Gastrocnemius medialis (tissue), 4 donors: ENCODE data around the gene GRIK4. TPM values are rescaled to one million over a fixed set of nuclear protein-coding genes. Genes with fewer than 3 reads are reported as not detected.

Experiments
- ATAC-seq, 2 donors: fragments of 150-250 bp; one replicate each; pipeline ENCODE4 v1.9.1; 2016
- DNase-seq, 2 donors: peaks; one replicate each; pipeline ENCODE4 v3.0.0-alpha.2; 2019
- H3K27ac ChIP-seq, 4 donors: fragments of 200-600 bp; sonication (generic); 1 replicate in 1 of 4; 2 replicates in 3 of 4; pipeline ENCODE4 v1.5.1; 2016 to 2018; ENCODE audit warnings: mild to moderate bottlenecking in 2 of 4, moderate library complexity in 1 of 4
- H3K27me3 ChIP-seq, 3 donors: fragments of 200-600 bp; sonication (generic) in 2 of 3; 1 replicate in 1 of 3; 2 replicates in 2 of 3; pipeline versions ENCODE4 v1.5.1 to v1.6.0; 2016 to 2019; ENCODE audit warnings: mild to moderate bottlenecking in 1 of 3, moderate library complexity in 1 of 3
- H3K36me3 ChIP-seq, 2 donors: fragments of 200-600 bp; sonication (generic) in 1 of 2; one replicate each; pipeline ENCODE4 v1.5.1; 2017 to 2018
- H3K4me1 ChIP-seq, 2 donors: fragments of 200-600 bp; sonication (generic) in 1 of 2; one replicate each; pipeline ENCODE4 v1.5.1; 2016 to 2017; ENCODE audit warnings: mild to moderate bottlenecking in 2 of 2
- H3K4me3 ChIP-seq, 4 donors: fragments of 200-600 bp; sonication (generic) in 3 of 4; 1 replicate in 1 of 4; 2 replicates in 3 of 4; pipeline ENCODE4 v1.5.1; 2016 to 2019; ENCODE audit warnings: mild to moderate bottlenecking in 2 of 4
- H3K9me3 ChIP-seq, 3 donors: fragments of 200-600 bp; sonication (generic) in 2 of 3; 1 replicate in 1 of 3; 2 replicates in 2 of 3; pipeline ENCODE4 v1.5.1; 2016 to 2019
- CTCF ChIP-seq, 5 experiments: fragments of 450-650 bp in 3 of 5; fragments of 200-600 bp in 2 of 5; sonication (generic) in 2 of 5; IDR thresholded peaks in 4 of 5; conservative IDR thresholded peaks in 1 of 5; 1 replicate in 4 of 5; 2 replicates in 1 of 5; pipeline ENCODE4 v1.5.1; 2016 to 2019; ENCODE audit warnings: antibody characterized with exemption in 5 of 5, mild to moderate bottlenecking in 3 of 5, moderate library complexity in 3 of 5
- POLR2A ChIP-seq, 2 donors: fragments of 450-650 bp; IDR thresholded peaks; one replicate each; pipeline ENCODE4 v1.6.1; 2017; ENCODE audit warnings: antibody characterized with exemption in 2 of 2, mild to moderate bottlenecking in 2 of 2, moderate library complexity in 2 of 2
- in situ Hi-C, 4 donors: fragments of 200-750 bp; cut with MboI; loops; one replicate each; pipeline versions ENCODE4 v1.15.0 to v1.8.0; 2017; ENCODE audit warnings: low sequenced_read_pairs in 4 of 4
- intact Hi-C: fragments of 100-400 bp; cut with DNase I; formaldehyde crosslinking; loops from one replicate; pipeline ENCODE4 v1.15.1; 2023; ENCODE audit warnings: low total_unique reads
- total RNA-seq, 4 donors: library from RNA; depleted of rRNA; stranded (reverse); fragments of >200 nt; gene quantifications; one replicate each; pipeline versions ENCODE4 v1.1.0 to v1.2.3, GENCODE V29; 2016

The GRIK4 gene
- total RNA-seq, 4 donors from 2014 or later: 0.42 TPM; not detected in 3

- TF ChIP-seq CTCF (IDR thresholded peaks at IDR 0.05 in 4 of 5, conservative IDR thresholded peaks at IDR 0.05 in 1 of 5): no peak
- TF ChIP-seq POLR2A (IDR thresholded peaks at IDR 0.05): no peak
- Histone ChIP-seq H3K27me3 (peaks cover 0 to 8% (median 0%) of the 10 kb centered on the region in 3 donors), H3K4me1 (no peaks in the 10 kb centered on the region), H3K36me3 (no peaks in the 10 kb centered on the region), H3K27ac (no peak overlapping the region), H3K4me3 (no peak overlapping the region), H3K9me3 (no peaks in the 10 kb centered on the region)
- intact Hi-C loops: no loop called here
- in situ Hi-C loops: no loop called here
- no peak for DNase-seq
- no peak for ATAC-seq
These were observed 308.2 kb downstream of the GRIK4 start for GRCh38 chr11:120819437-120820365.

GRCh38 chr11:120823159-120823558 lies 311.6 kb downstream of the GRIK4 start:
- in situ Hi-C loops: no loop called here
- no peak for ATAC-seq

GRCh38 chr11:120824242-120824641 lies 312.7 kb downstream of the GRIK4 start:
- Histone ChIP-seq H3K4me1 (no peaks in the 10 kb centered on the region), H3K27me3 (peaks cover 0 to 15% (median 0%) of the 10 kb centered on the region in 3 donors)
- in situ Hi-C loops: no loop called here

More at GRCh38 chr11:120823159-120823558, 311.6 kb downstream of the GRIK4 start:
- H3K36me3 ChIP-seq: no peaks in the 10 kb centered on the region
- no peak overlapping the region for H3K4me3 ChIP-seq
- no peak for TF ChIP-seq POLR2A (IDR thresholded peaks at IDR 0.05)
- TF ChIP-seq CTCF (IDR thresholded peaks at IDR 0.05 in 4 of 5, conservative IDR thresholded peaks at IDR 0.05 in 1 of 5): no peak
- H3K4me1 ChIP-seq: no peaks in the 10 kb centered on the region
- intact Hi-C loops: no loop called here
- no peak overlapping the region for H3K27ac ChIP-seq
- no peaks in the 10 kb centered on the region for H3K9me3 ChIP-seq
- peaks cover 0 to 11% (median 0%) of the 10 kb centered on the region in 3 donors for H3K27me3 ChIP-seq
- no peak for DNase-seq

GRCh38 chr11:120827198-120827597 lies 315.6 kb downstream of the GRIK4 start:
- DNase-seq (no peak), ATAC-seq (no peak)
- in situ Hi-C loops (no loop called here), intact Hi-C loops (no loop called here)
- no peak for TF ChIP-seq CTCF (IDR thresholded peaks at IDR 0.05 in 4 of 5, conservative IDR thresholded peaks at IDR 0.05 in 1 of 5)
- no peak for TF ChIP-seq POLR2A (IDR thresholded peaks at IDR 0.05)
- Histone ChIP-seq H3K4me1 (no peaks in the 10 kb centered on the region), H3K36me3 (no peaks in the 10 kb centered on the region), H3K27me3 (peaks cover 0 to 10% (median 0%) of the 10 kb centered on the region in 3 donors), H3K27ac (no peak overlapping the region), H3K9me3 (no peaks in the 10 kb centered on the region), H3K4me3 (no peak overlapping the region)

More at GRCh38 chr11:120824242-120824641, 312.7 kb downstream of the GRIK4 start:
- intact Hi-C loops: no loop called here
- ATAC-seq: no peak
- Histone ChIP-seq H3K27ac (no peak overlapping the region), H3K4me3 (no peak overlapping the region), H3K36me3 (no peaks in the 10 kb centered on the region), H3K9me3 (no peaks in the 10 kb centered on the region)
- DNase-seq: no peak
- TF ChIP-seq POLR2A (IDR thresholded peaks at IDR 0.05): no peak
- no peak for TF ChIP-seq CTCF (IDR thresholded peaks at IDR 0.05 in 4 of 5, conservative IDR thresholded peaks at IDR 0.05 in 1 of 5)
